CD4-positive, alpha-beta T cell treated with Interleukin-4 for 4 hours (primary cell): ENCODE measurements around the gene CSE1L.
"Not testable (repeated sequence)": the region's sequence is repeated elsewhere in the genome, so short reads cannot be mapped to it uniquely, and the experiment has no call there.

Source experiments
- DNase-seq: peaks from one replicate; pipeline ENCODE4 v3.0.0-alpha.2; 2020

Gene CSE1L

DNA sequence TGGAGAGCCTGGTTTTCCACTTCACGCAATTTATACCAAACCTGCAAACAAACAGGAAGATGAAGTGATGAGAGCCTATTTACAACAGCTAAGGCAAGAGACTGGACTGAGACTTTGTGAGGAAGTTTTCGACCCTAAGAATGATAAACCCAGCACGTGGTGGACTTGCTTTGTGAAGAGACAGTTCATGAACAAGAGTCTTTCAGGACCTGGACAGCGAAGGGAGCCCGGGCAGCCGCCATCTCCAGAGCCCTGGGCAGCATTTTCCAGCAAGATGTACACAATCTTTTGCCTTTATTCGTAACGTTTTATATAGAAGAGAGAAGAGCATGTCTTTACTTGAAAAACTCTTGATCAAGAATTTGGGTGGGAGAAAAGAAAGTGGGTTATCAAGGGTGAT is 88.7 kb downstream of the CSE1L start:
- not testable (repeated sequence) for DNase-seq

GRCh38 chr20:49136817-49137571 is 90.9 kb downstream of the CSE1L start:
- DNase-seq = no peak

- no peak for DNase-seq
Observed at GRCh38 chr20:49138431-49138830, 92.3 kb downstream of the CSE1L start.

DNA sequence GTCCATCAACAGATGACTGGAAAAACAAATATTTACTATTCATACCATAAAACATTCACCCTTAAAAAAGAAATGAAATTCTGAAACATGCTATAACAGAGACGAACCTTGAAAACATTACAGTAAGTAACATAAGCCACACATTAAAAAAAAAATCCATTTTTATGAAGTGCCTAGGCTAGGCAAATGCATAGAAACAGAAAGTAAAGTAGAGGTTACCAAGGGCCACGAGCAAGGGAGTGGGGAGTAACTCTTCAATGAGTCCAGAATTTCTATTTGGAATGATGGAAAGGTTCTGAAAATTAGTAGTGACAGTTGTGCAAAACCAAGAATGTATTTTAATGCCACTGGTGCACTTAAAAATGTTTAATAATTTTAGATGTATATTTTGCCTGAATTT is 94.3 kb downstream of the CSE1L start:
- no peak for DNase-seq

DNA sequence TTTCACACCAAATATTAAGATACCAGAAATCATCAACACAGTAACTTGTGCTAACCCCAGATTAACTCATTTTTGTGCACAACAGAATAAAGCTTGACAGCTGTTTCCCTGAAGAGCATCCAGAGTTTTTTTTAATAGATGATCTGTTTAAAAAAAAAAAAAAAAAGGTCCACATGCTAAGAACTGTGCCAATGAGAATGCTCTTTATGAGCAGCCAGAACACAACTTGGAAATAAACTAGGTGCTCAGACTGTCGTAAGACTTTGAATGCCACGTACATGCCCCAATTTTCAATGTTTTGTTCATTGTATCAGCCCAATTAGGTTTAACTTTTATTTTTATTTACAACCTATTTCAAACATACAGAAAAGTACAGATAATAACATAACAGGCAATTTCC is 94.7 kb downstream of the CSE1L start:
- DNase-seq = no peak
